Right renal cortex interstitium (tissue), 3 donors: ENCODE results near the gene TSC1. TPM values are rescaled to one million over a fixed set of nuclear protein-coding genes. Genes with fewer than 3 reads are reported as not detected.
A peak's percentile ranks its signal among the peaks of the same experiment; 100 is the strongest.

Source experiments
- DNase-seq, 3 donors: peaks; one replicate each; pipeline ENCODE4 v3.0.0-alpha.2; 2013; ENCODE audit warnings: low read depth in 3 of 3, low spot score in 2 of 3
- polyA plus RNA-seq, 3 donors: library from polyadenylated mRNA; unstranded; fragments of 120-200 nt; gene quantifications; one replicate each; pipeline ENCODE4 v1.2.1, GENCODE V29; 2013; ENCODE audit not compliant: insufficient read length in 3 of 3

The TSC1 gene
- polyA plus RNA-seq, 3 donors = 36.5 to 40.5 (median 38.5) TPM

GRCh38 chr9:132894862-132895835 lies 49.3 kb downstream of the TSC1 start:
- DNase-seq = no peak

- DNase-seq = no peak
Observed at GRCh38 chr9:132894346-132894745, 50.1 kb downstream of the TSC1 start.

GRCh38 chr9:132892400-132892799 lies 52.0 kb downstream of the TSC1 start:
- no peak for DNase-seq

- DNase-seq = no peak
Observed at GRCh38 chr9:132888151-132888550, 56.3 kb downstream of the TSC1 start.

- no peak for DNase-seq
Observed at GRCh38 chr9:132887181-132888120, 57.0 kb downstream of the TSC1 start.

GRCh38 chr9:132886334-132886725 lies 58.1 kb downstream of the TSC1 start:
- no peak for DNase-seq

- no peak for DNase-seq
Observed at GRCh38 chr9:132885720-132886333, 58.6 kb downstream of the TSC1 start.

- DNase-seq = no peak
Observed at GRCh38 chr9:132883349-132884294, 60.8 kb downstream of the TSC1 start.

GRCh38 chr9:132882616-132883015 lies 61.8 kb downstream of the TSC1 start:
- DNase-seq = no peak

GRCh38 chr9:132881826-132882225 lies 62.6 kb downstream of the TSC1 start:
- DNase-seq = no peak

GRCh38 chr9:132880324-132880661 lies 64.1 kb downstream of the TSC1 start:
- DNase-seq = no peak

GRCh38 chr9:132879457-132880323 lies 64.7 kb downstream of the TSC1 start:
- DNase-seq = no peak

GRCh38 chr9:132878695-132879456 lies 65.5 kb downstream of the TSC1 start, which contains the start of gene SPACA9:
Gene SPACA9, plus strand, starts transcription at chr9:132878898. Its CDS starts 5,050 bp downstream, at chr9:132883948.
- DNase-seq = peak; percentile 33 to 44 (median 38)

- peak; percentile 41 to 54 (median 47) for DNase-seq
Observed at GRCh38 chr9:132877824-132878694, 66.4 kb downstream of the TSC1 start, which contains the start of gene AK8. Gene AK8, minus strand, starts transcription at chr9:132878284. Its CDS starts 29 bp downstream, at chr9:132878255.

GRCh38 chr9:132877458-132877823 lies 67.0 kb downstream of the TSC1 start:
- no peak for DNase-seq

- no peak for DNase-seq
Observed at GRCh38 chr9:132876849-132877248, 67.6 kb downstream of the TSC1 start.

GRCh38 chr9:132875159-132875558 lies 69.3 kb downstream of the TSC1 start:
- DNase-seq = no peak
